ENCODE measurements around the gene OR8B2. TPM values are rescaled to one million over a fixed set of nuclear protein-coding genes. Genes with fewer than 3 reads are reported as not detected.
"Not testable (repeated sequence)": the region's sequence is repeated elsewhere in the genome, so short reads cannot be mapped to it uniquely, and the experiment has no call there.

The OR8B2 gene
- total RNA-seq, 1 donor from 2014 or later, result not detected

DNA sequence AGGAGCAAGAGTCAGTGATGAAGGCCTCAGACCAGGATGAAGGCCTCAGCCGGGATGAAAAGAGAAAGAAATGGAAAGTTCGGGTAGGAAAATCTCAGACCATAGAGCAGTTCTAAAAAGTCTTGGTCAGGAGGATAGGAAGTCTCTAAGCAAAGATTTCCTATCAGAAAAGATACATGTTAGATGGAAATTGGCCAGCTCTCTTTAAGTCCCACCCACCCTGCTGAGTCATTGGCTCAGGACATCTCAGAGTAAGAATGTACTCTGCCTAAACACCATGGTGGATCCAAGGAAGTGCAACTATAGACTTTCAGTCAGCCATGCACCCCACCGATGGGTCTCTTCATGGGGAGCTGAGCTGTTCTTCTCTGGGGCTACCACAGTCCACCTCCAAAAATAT is 10.1 kb upstream of the OR8B2 start:
- no peaks in the 10 kb centered on the region for H3K9me3 ChIP-seq (replicated peaks)
- intact Hi-C loops (cut with micrococcal nuclease), result no loop called here
- no peaks in the 10 kb centered on the region for H3K4me1 ChIP-seq
- no peak overlapping the region for H3K4me3 ChIP-seq
- no peak overlapping the region for H3K27ac ChIP-seq (replicated peaks)
- peaks cover 6% of the 10 kb centered on the region for H3K27me3 ChIP-seq (ENCODE audit: low read depth)
- H3K36me3 ChIP-seq, result no peaks in the 10 kb centered on the region
- no peak for DNase-seq
- TF ChIP-seq CTCF (IDR thresholded peaks at IDR 0.05; ENCODE audit: borderline replicate concordance), result no peak

- H3K36me3 ChIP-seq; H3K4me1 ChIP-seq; H3K27ac ChIP-seq (replicated peaks); H3K9me3 ChIP-seq (replicated peaks); intact Hi-C loops (cut with micrococcal nuclease); H3K4me3 ChIP-seq; DNase-seq; H3K27me3 ChIP-seq (ENCODE audit: low read depth): not testable (repeated sequence)
Observed at GRCh38 chr11:124382857-124383256, 1.4 kb downstream of the OR8B2 start.

DNA sequence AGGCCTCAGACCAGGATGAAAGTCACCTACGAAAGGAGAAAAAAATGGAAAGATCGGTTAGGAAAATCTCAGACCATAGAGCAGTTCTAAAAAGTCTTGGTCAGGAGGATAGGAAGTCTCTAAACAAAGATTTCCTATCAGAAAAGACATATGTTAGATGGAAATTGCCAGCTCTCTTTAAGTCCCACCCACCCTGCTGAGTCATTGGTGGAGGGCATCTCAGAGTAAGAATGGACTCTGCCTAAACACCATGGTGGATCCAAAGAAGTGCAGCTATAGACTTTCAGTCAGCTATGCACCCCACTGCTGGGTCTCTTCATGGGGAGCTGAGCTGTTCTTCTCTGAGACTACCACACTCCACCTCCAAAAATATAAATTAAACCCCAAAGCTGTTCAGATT is 3.7 kb downstream of the OR8B2 start:
- DNase-seq, result no peak
- TF ChIP-seq CTCF (IDR thresholded peaks at IDR 0.05; ENCODE audit: borderline replicate concordance), result no peak
- H3K4me3 ChIP-seq, result no peak overlapping the region
- H3K4me1 ChIP-seq, result no peaks in the 10 kb centered on the region
- intact Hi-C loops (cut with micrococcal nuclease), result no loop called here
- H3K27me3 ChIP-seq (ENCODE audit: low read depth), result peaks cover 3% of the 10 kb centered on the region
- H3K36me3 ChIP-seq, result no peaks in the 10 kb centered on the region
- no peaks in the 10 kb centered on the region for H3K9me3 ChIP-seq (replicated peaks)
- no peak overlapping the region for H3K27ac ChIP-seq (replicated peaks)

DNA sequence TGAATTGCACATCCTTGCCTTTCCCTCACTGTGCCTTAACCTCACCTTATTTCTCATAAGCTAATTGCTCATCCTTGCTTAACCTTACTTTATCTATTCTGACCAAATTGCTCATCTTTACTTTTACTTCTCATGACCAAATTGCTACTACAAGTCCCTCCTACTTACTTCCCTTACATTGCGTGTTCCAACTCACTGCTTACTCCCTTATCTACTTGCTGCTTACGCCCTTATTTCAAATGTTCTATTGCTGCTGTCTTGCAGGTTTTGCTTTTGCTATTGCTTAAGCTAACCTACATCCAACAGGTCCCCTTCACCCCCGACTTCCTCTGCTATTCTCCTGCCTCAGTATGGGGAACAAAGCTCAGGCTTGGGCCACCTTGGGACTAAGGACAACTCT is 8.0 kb downstream of the OR8B2 start:
- peaks cover 10% of the 10 kb centered on the region for H3K9me3 ChIP-seq (replicated peaks)
- no peak overlapping the region for H3K27ac ChIP-seq (replicated peaks)
- TF ChIP-seq CTCF (IDR thresholded peaks at IDR 0.05; ENCODE audit: borderline replicate concordance), result no peak
- intact Hi-C loops (cut with micrococcal nuclease), result no loop called here
- H3K4me3 ChIP-seq, result no peak overlapping the region
- no peaks in the 10 kb centered on the region for H3K4me1 ChIP-seq
- H3K36me3 ChIP-seq, result no peaks in the 10 kb centered on the region
- peaks cover 3% of the 10 kb centered on the region for H3K27me3 ChIP-seq (ENCODE audit: low read depth)
- no peak for DNase-seq

- Histone ChIP-seq H3K36me3 (no peaks in the 10 kb centered on the region), H3K27me3 (ENCODE audit: low read depth) (no peaks in the 10 kb centered on the region), H3K9me3 (replicated peaks) (peaks cover 3% of the 10 kb centered on the region), H3K4me3 (no peak overlapping the region), H3K27ac (replicated peaks) (no peak overlapping the region), H3K4me1 (no peaks in the 10 kb centered on the region)
- no peak for TF ChIP-seq CTCF (IDR thresholded peaks at IDR 0.05; ENCODE audit: borderline replicate concordance)
- DNase-seq, result no peak
- intact Hi-C loops (cut with micrococcal nuclease), result no loop called here
Observed at GRCh38 chr11:124359566-124359965, 24.7 kb downstream of the OR8B2 start.

DNA sequence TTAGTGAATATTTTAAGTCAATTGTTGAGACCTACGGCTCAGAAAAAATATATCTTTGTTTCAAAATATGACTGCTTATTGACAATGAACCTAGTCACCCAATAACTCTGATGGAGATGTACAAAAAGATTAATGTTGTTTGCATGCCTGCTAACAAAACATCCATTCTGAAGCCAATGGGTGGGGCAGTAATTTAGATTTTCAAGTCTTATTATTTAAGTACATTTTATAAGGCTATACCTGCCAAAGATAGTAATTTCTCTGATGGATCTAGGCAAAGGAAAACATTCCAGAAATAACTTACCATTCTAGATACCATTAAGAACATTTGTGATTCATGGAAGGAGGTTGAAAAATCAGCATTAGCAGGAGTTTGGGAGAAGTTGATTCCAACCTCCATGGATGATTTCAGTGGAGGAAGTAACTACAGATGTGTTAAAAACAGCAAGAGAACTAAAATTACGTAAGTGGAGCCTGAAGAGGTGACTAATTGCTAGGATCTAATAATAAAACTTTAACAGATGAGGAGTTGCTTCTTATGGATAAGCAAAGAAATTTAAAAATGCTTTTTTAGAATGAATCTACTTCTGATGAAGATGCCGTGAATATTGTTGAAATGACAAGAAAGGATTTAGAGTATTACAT is 37.9 kb downstream of the OR8B2 start:
- no peak overlapping the region for H3K4me3 ChIP-seq
- no peaks in the 10 kb centered on the region for H3K27me3 ChIP-seq (ENCODE audit: low read depth)
- peaks cover 23% of the 10 kb centered on the region for H3K9me3 ChIP-seq (replicated peaks)
- H3K27ac ChIP-seq (replicated peaks), result no peak overlapping the region
- no peak for TF ChIP-seq CTCF (IDR thresholded peaks at IDR 0.05; ENCODE audit: borderline replicate concordance)
- no peak for DNase-seq
- no peaks in the 10 kb centered on the region for H3K36me3 ChIP-seq
- H3K4me1 ChIP-seq, result no peaks in the 10 kb centered on the region
- intact Hi-C loops (cut with micrococcal nuclease), result no loop called here
